Femur (tissue), 1 donor: Measurements from ENCODE around the gene SLC22A17.

ENCODE experiments used
- DNase-seq: peaks from one replicate; pipeline ENCODE4 v3.0.0-alpha.2; 2017

SLC22A17 gene

GRCh38 chr14:23361320-23361719, 8.6 kb upstream of the SLC22A17 start:
- DNase-seq, result peak; percentile 53

- no peak for DNase-seq
These were observed 7.8 kb upstream of the SLC22A17 start for GRCh38 chr14:23360496-23360895.

- peak; percentile 17 for DNase-seq
These were observed 7.2 kb upstream of the SLC22A17 start for GRCh38 chr14:23359722-23360447.

- DNase-seq, result peak; percentile 16
These were observed 6.5 kb upstream of the SLC22A17 start for GRCh38 chr14:23359167-23359626.

GRCh38 chr14:23358553-23359166, 6.0 kb upstream of the SLC22A17 start:
- peak; percentile 13 for DNase-seq

- DNase-seq, result no peak
These were observed 5.4 kb upstream of the SLC22A17 start for GRCh38 chr14:23358042-23358441.

GRCh38 chr14:23357261-23357660, 4.6 kb upstream of the SLC22A17 start:
- no peak for DNase-seq

- no peak for DNase-seq
These were observed 4.0 kb upstream of the SLC22A17 start for GRCh38 chr14:23356662-23357061.

- no peak for DNase-seq
These were observed 3.3 kb upstream of the SLC22A17 start for GRCh38 chr14:23355871-23356435.

- DNase-seq, result no peak
These were observed 2.3 kb upstream of the SLC22A17 start for GRCh38 chr14:23354990-23355389.

GRCh38 chr14:23353433-23353780, 720 bp upstream of the SLC22A17 start:
- no peak for DNase-seq

GRCh38 chr14:23351681-23352505, 794 bp downstream of the SLC22A17 start:
- no peak for DNase-seq

- DNase-seq, result no peak
These were observed 3.4 kb downstream of the SLC22A17 start for GRCh38 chr14:23349156-23349845.

GRCh38 chr14:23348297-23348655, 4.4 kb downstream of the SLC22A17 start:
- no peak for DNase-seq

GRCh38 chr14:23347406-23348296, 5.0 kb downstream of the SLC22A17 start:
- DNase-seq, result no peak

GRCh38 chr14:23346693-23347405, 5.8 kb downstream of the SLC22A17 start:
- no peak for DNase-seq

- DNase-seq, result no peak
These were observed 6.5 kb downstream of the SLC22A17 start for GRCh38 chr14:23345987-23346692.

- DNase-seq, result no peak
These were observed 8.2 kb downstream of the SLC22A17 start for GRCh38 chr14:23344481-23344880.

GRCh38 chr14:23339506-23340268, 13.0 kb downstream of the SLC22A17 start:
- no peak for DNase-seq

GRCh38 chr14:23335623-23336022, 17.1 kb downstream of the SLC22A17 start:
- DNase-seq, result no peak
